ENCODE data around the gene RALGAPA2. TPM values are rescaled to one million over a fixed set of nuclear protein-coding genes. Genes with fewer than 3 reads are reported as not detected.

RALGAPA2 gene
- total and polyA plus RNA-seq, 7 experiments from 2014 or later = 6.7 to 45.4 (median 34.9) TPM

GRCh38 chr20:20692587-20692986, 19.9 kb downstream of the RALGAPA2 start:
- Histone ChIP-seq H3K27me3 (ENCODE audit: control insufficient read depth in 2 of 2, insufficient read depth in 2 of 2, low read length in 2 of 2) (no peaks in the 10 kb centered on the region), H3K4me3 (ENCODE audit: low read length) (no peak overlapping the region), H3K4me1 (ENCODE audit: control insufficient read depth in 2 of 2, insufficient read depth in 2 of 2, low read length in 2 of 2) (peaks cover 0 to 4% of the 10 kb centered on the region in 2 donors), H3K27ac (ENCODE audit: low read depth, low read length) (no peak overlapping the region), H3K36me3 (ENCODE audit: control insufficient read depth in 2 of 3, insufficient read depth in 3 of 3, low read length in 3 of 3) (no peaks in the 10 kb centered on the region), H3K9me3 (ENCODE audit: control insufficient read depth in 2 of 3, low read length in 3 of 3) (no peaks in the 10 kb centered on the region)
- no peaks in the 10 kb centered on the region for H3K27me3 Mint-ChIP-seq
- ChIA-PET CTCF (no interaction called here), POLR2A (no interaction called here)
- peaks cover 4 to 46% (median 40%) of the 10 kb centered on the region in 7 donors for H3K4me1 Mint-ChIP-seq
- no peak for ATAC-seq
- intact Hi-C loops (cut with micrococcal nuclease) = no loop called here
- no peak for DNase-seq
- no peak overlapping the region for H3K27ac Mint-ChIP-seq
- no peaks in the 10 kb centered on the region for H3K9me3 Mint-ChIP-seq
- H3K36me3 Mint-ChIP-seq = peaks cover 0 to 5% (median 0%) of the 10 kb centered on the region in 5 donors
- H3K4me3 Mint-ChIP-seq = peak overlapping the region in 1 of 10 donors; percentile 4

GRCh38 chr20:20691477-20692235, 20.8 kb downstream of the RALGAPA2 start:
- peaks cover 0 to 5% (median 0%) of the 10 kb centered on the region in 5 donors for H3K36me3 Mint-ChIP-seq
- ChIA-PET CTCF (no interaction called here), POLR2A (no interaction called here)
- intact Hi-C loops (cut with micrococcal nuclease) = no loop called here
- H3K27me3 ChIP-seq (ENCODE audit: control insufficient read depth in 2 of 2, insufficient read depth in 2 of 2, low read length in 2 of 2) = no peaks in the 10 kb centered on the region
- H3K27me3 Mint-ChIP-seq = no peaks in the 10 kb centered on the region
- H3K27ac ChIP-seq (ENCODE audit: low read depth, low read length) = no peak overlapping the region
- no peak overlapping the region for H3K4me3 ChIP-seq (ENCODE audit: low read length)
- H3K9me3 Mint-ChIP-seq = no peaks in the 10 kb centered on the region
- no peaks in the 10 kb centered on the region for H3K36me3 ChIP-seq (ENCODE audit: control insufficient read depth in 2 of 3, insufficient read depth in 3 of 3, low read length in 3 of 3)
- H3K4me3 Mint-ChIP-seq = peak overlapping the region in 1 of 10 donors; percentile 5
- DNase-seq = no peak
- no peak overlapping the region for H3K27ac Mint-ChIP-seq
- peaks cover 0 to 4% of the 10 kb centered on the region in 2 donors for H3K4me1 ChIP-seq (ENCODE audit: control insufficient read depth in 2 of 2, insufficient read depth in 2 of 2, low read length in 2 of 2)
- peaks cover 4 to 50% (median 43%) of the 10 kb centered on the region in 7 donors for H3K4me1 Mint-ChIP-seq
- no peaks in the 10 kb centered on the region for H3K9me3 ChIP-seq (ENCODE audit: control insufficient read depth in 2 of 3, low read length in 3 of 3)
- ATAC-seq = no peak

DNA sequence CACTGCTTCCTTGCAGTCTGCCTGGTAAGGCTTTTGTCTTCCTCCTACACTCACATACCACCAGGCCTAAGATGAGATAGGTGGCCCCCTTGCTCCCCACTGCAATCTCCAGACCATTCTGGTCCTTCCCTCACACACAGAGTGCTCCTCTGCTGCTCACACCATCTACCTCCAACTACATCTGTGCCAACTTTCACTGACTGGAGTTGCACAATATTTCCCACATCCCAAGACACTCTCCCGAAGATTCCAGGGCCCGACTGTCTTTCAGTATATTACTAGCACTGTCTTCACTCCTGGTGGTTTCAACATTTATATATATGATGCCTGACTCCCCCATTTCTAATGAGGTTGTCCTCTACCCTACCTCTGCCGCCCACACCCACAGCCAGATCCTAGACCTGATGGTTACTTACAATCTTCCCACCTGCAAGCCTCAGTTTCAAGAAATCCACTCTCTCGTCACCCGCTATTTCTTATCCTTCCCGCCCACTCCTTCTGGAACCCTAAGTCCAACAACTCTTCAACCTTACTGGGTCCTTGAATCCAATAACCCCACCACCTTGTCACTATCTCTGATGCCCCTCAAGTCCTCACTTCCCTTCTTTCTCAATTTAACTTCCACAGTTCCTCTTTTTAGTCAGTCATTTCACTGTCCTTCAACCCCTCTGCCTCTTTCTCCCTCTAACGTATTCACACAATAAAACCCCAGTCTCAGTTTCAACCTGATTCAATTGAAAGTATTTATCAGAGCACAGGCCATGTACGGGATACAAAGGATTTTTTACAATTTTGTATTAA, 21.6 kb downstream of the RALGAPA2 start:
- Histone ChIP-seq H3K27ac (ENCODE audit: low read depth, low read length) (no peak overlapping the region), H3K9me3 (ENCODE audit: control insufficient read depth in 2 of 3, low read length in 3 of 3) (no peaks in the 10 kb centered on the region), H3K4me1 (ENCODE audit: control insufficient read depth in 2 of 2, insufficient read depth in 2 of 2, low read length in 2 of 2) (peaks cover 0 to 4% of the 10 kb centered on the region in 2 donors), H3K4me3 (ENCODE audit: low read length) (no peak overlapping the region), H3K27me3 (ENCODE audit: control insufficient read depth in 2 of 2, insufficient read depth in 2 of 2, low read length in 2 of 2) (no peaks in the 10 kb centered on the region), H3K36me3 (ENCODE audit: control insufficient read depth in 2 of 3, insufficient read depth in 3 of 3, low read length in 3 of 3) (no peaks in the 10 kb centered on the region)
- Mint-ChIP-seq H3K4me1 (peaks cover 4 to 47% (median 39%) of the 10 kb centered on the region in 7 donors), H3K4me3 (no peak overlapping the region), H3K36me3 (peaks cover 0 to 5% (median 0%) of the 10 kb centered on the region in 5 donors), H3K27me3 (no peaks in the 10 kb centered on the region), H3K27ac (no peak overlapping the region), H3K9me3 (no peaks in the 10 kb centered on the region)
- CTCF ChIA-PET = no interaction called here
- POLR2A ChIA-PET = no interaction called here
- DNase-seq (no peak), ATAC-seq (no peak)
- intact Hi-C loops (cut with micrococcal nuclease) = no loop called here

GRCh38 chr20:20687319-20687718, 25.1 kb downstream of the RALGAPA2 start:
- CTCF ChIA-PET = no interaction called here
- intact Hi-C loops (cut with micrococcal nuclease) = no loop called here
- H3K4me3 ChIP-seq (ENCODE audit: low read length) = no peak overlapping the region
- no peaks in the 10 kb centered on the region for H3K9me3 ChIP-seq (ENCODE audit: control insufficient read depth in 2 of 3, low read length in 3 of 3)
- no peak for ATAC-seq
- Mint-ChIP-seq H3K4me1 (peaks cover 7 to 63% (median 62%) of the 10 kb centered on the region in 7 donors), H3K4me3 (peak overlapping the region in 1 of 10 donors; percentile 4), H3K27me3 (no peaks in the 10 kb centered on the region), H3K9me3 (no peaks in the 10 kb centered on the region), H3K27ac (peak overlapping the region in 1 of 9 donors; percentile 6), H3K36me3 (peaks cover 0 to 11% (median 0%) of the 10 kb centered on the region in 5 donors)
- no peak overlapping the region for H3K27ac ChIP-seq (ENCODE audit: low read depth, low read length)
- peaks cover 0 to 7% of the 10 kb centered on the region in 2 donors for H3K4me1 ChIP-seq (ENCODE audit: control insufficient read depth in 2 of 2, insufficient read depth in 2 of 2, low read length in 2 of 2)
- H3K36me3 ChIP-seq (ENCODE audit: control insufficient read depth in 2 of 3, insufficient read depth in 3 of 3, low read length in 3 of 3) = no peaks in the 10 kb centered on the region
- no peaks in the 10 kb centered on the region for H3K27me3 ChIP-seq (ENCODE audit: control insufficient read depth in 2 of 2, insufficient read depth in 2 of 2, low read length in 2 of 2)
- POLR2A ChIA-PET = no interaction called here
- DNase-seq = no peak

- ChIA-PET POLR2A (no interaction called here), CTCF (interaction anchor here (0.6 kb wide), 1 partner anchor 818 kb away, joined by 3 read pairs; no protein-coding TSS in a partner anchor)
- Mint-ChIP-seq H3K27ac (no peak overlapping the region), H3K27me3 (no peaks in the 10 kb centered on the region), H3K36me3 (peaks cover 0 to 11% (median 0%) of the 10 kb centered on the region in 5 donors), H3K4me1 (peaks cover 18 to 76% (median 70%) of the 10 kb centered on the region in 7 donors), H3K9me3 (no peaks in the 10 kb centered on the region), H3K4me3 (peak overlapping the region in 2 of 10 donors; percentile 10 to 16)
- H3K36me3 ChIP-seq (ENCODE audit: control insufficient read depth in 2 of 3, insufficient read depth in 3 of 3, low read length in 3 of 3) = no peaks in the 10 kb centered on the region
- H3K27ac ChIP-seq (ENCODE audit: low read depth, low read length) = no peak overlapping the region
- ATAC-seq (no peak), DNase-seq (no peak)
- no peak overlapping the region for H3K4me3 ChIP-seq (ENCODE audit: low read length)
- H3K27me3 ChIP-seq (ENCODE audit: control insufficient read depth in 2 of 2, insufficient read depth in 2 of 2, low read length in 2 of 2) = no peaks in the 10 kb centered on the region
- intact Hi-C loops (cut with micrococcal nuclease) = no loop called here
- H3K4me1 ChIP-seq (ENCODE audit: control insufficient read depth in 2 of 2, insufficient read depth in 2 of 2, low read length in 2 of 2) = peaks cover 0 to 7% of the 10 kb centered on the region in 2 donors
- H3K9me3 ChIP-seq (ENCODE audit: control insufficient read depth in 2 of 3, low read length in 3 of 3) = no peaks in the 10 kb centered on the region
Observed at GRCh38 chr20:20685635-20686034, 26.8 kb downstream of the RALGAPA2 start.

DNA sequence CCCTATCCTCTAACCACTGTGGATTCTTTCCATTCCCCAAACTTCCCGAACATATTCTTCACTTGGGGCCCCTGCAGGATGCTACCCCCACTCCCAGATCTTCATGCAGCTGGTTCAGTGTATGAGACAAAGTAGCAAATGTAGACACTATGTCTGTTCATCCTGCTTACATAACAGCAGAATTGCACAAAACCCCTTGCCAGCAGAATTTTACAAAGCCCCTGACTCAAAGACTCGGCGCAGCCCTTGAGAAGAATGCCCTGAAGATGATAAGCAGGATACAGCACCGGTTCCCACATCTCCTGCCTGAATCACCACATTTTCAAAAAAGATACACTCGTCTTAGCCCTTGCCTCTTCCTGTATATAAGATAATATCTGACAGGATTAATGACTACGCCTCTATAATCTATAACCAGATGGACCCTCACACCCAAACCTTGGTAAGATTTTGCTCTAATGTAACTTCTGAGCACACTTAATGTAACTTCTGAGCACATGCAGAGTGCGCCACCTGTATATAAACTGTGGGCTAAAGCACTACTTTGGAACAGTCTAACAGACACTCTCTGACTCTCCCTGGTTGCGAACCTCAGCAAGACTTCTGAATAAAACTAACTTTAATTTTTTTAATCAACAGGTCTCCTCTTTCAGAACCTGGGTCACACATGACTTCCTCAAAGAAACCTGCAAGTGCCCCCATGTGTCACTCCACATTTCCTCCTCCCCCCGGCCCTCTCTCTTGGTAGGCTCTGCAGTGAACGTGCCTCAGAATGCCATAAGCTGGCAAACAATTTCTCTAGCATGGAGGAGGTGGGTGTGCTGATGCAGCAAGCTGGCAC, 28.7 kb downstream of the RALGAPA2 start:
- no peaks in the 10 kb centered on the region for H3K9me3 ChIP-seq (ENCODE audit: control insufficient read depth in 2 of 3, low read length in 3 of 3)
- peak overlapping the region in 3 of 10 donors; percentile 16 to 58 (median 37) for H3K4me3 Mint-ChIP-seq
- H3K27ac ChIP-seq (ENCODE audit: low read depth, low read length) = no peak overlapping the region
- H3K4me3 ChIP-seq (ENCODE audit: low read length) = no peak overlapping the region
- H3K27ac Mint-ChIP-seq = peak overlapping the region in 8 of 9 donors; percentile 2 to 54 (median 18)
- POLR2A ChIA-PET = no interaction called here
- no peaks in the 10 kb centered on the region for H3K27me3 ChIP-seq (ENCODE audit: control insufficient read depth in 2 of 2, insufficient read depth in 2 of 2, low read length in 2 of 2)
- peaks cover 0 to 6% (median 0%) of the 10 kb centered on the region in 3 experiments for H3K36me3 ChIP-seq (ENCODE audit: control insufficient read depth in 2 of 3, insufficient read depth in 3 of 3, low read length in 3 of 3)
- peaks cover 22 to 86% (median 71%) of the 10 kb centered on the region in 7 donors for H3K4me1 Mint-ChIP-seq
- DNase-seq (no peak), ATAC-seq (no peak)
- CTCF ChIA-PET = no interaction called here
- intact Hi-C loops (cut with micrococcal nuclease) = no loop called here
- peaks cover 0 to 7% of the 10 kb centered on the region in 2 donors for H3K4me1 ChIP-seq (ENCODE audit: control insufficient read depth in 2 of 2, insufficient read depth in 2 of 2, low read length in 2 of 2)
- no peaks in the 10 kb centered on the region for H3K9me3 Mint-ChIP-seq
- H3K27me3 Mint-ChIP-seq = no peaks in the 10 kb centered on the region
- H3K36me3 Mint-ChIP-seq = peaks cover 4 to 22% (median 11%) of the 10 kb centered on the region in 5 donors

All from naive thymus-derived CD4-positive, alpha-beta T cell (primary cell).